Tibial artery (tissue), 4 donors: ENCODE measurements around the gene GNG7.
"Not testable (repeated sequence)": the region's sequence is repeated elsewhere in the genome, so short reads cannot be mapped to it uniquely, and the experiment has no call there.

ENCODE experiments used
- DNase-seq, 2 donors: peaks; one replicate each; pipeline ENCODE4 v3.0.0-alpha.2; 2019
- H3K27ac ChIP-seq, 2 donors: fragments of 200-600 bp; sonication (generic) in 1 of 2; 1 replicate in 1 of 2; 2 replicates in 1 of 2; pipeline ENCODE4 v1.5.1; 2018 to 2019; ENCODE audit warnings: mild to moderate bottlenecking in 1 of 2
- H3K27me3 ChIP-seq, 2 donors: fragments of 200-600 bp; sonication (generic) in 1 of 2; one replicate each; pipeline versions ENCODE4 v1.5.1 to v1.6.0; 2016 to 2019
- H3K36me3 ChIP-seq, 3 donors: fragments of 200-600 bp; sonication (generic) in 2 of 3; one replicate each; pipeline ENCODE4 v1.5.1; 2016 to 2019; ENCODE audit warnings: mild to moderate bottlenecking in 2 of 3
- H3K4me1 ChIP-seq, 4 donors: fragments of 200-600 bp; sonication (generic) in 2 of 4; 1 replicate in 3 of 4; 2 replicates in 1 of 4; pipeline ENCODE4 v1.5.1; 2016 to 2019
- H3K4me3 ChIP-seq, 2 donors: fragments of 200-600 bp; sonication (generic) in 1 of 2; 1 replicate in 1 of 2; 2 replicates in 1 of 2; pipeline ENCODE4 v1.5.1; 2018 to 2019; ENCODE audit warnings: mild to moderate bottlenecking in 2 of 2
- H3K9me3 ChIP-seq, 3 donors: fragments of 200-600 bp; sonication (generic) in 1 of 3; one replicate each; pipeline ENCODE4 v1.5.1; 2016 to 2019
- intact Hi-C: fragments of 100-400 bp; cut with DNase I; formaldehyde crosslinking; loops from one replicate; pipeline ENCODE4 v1.15.0; 2023; ENCODE audit warnings: low total_unique reads
- TF ChIP-seq, protein P1 (sequence below), 2 experiments: fragments of 200-600 bp in 1 of 2; fragments of 450-650 bp in 1 of 2; IDR thresholded peaks; one replicate each; pipeline ENCODE4 v1.5.1; 2017 to 2019; ENCODE audit warnings: antibody characterized with exemption in 2 of 2, mild to moderate bottlenecking in 1 of 2, moderate library complexity in 1 of 2

Gene GNG7

DNA sequence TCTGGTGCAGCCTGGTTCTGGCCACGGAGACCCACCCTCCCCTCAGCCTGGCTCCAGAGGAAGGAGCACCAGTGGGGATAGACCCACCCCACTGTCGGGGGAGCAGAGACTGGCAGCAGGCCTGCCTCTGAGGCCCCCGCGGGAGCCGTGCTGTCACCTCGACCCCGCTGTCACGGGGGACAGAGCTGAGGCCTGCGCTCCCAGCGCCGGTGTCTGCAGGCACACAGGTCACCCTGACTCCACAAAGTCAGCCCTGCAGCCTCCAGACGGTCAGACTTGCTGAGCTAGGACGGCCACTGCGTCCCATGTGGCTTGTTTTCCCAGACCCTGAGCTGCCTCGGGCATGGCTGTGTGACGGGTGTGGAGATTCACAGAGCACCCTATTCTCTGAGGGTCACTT, 32.3 kb downstream of the GNG7 start:
- Histone ChIP-seq H3K27me3 (peaks cover 0 to 30% of the 10 kb centered on the region in 2 donors), H3K4me3 (no peak overlapping the region), H3K4me1 (peaks cover 0 to 6% (median under 1%) of the 10 kb centered on the region in 4 donors), H3K27ac (no peak overlapping the region), H3K9me3 (no peaks in the 10 kb centered on the region), H3K36me3 (no peaks in the 10 kb centered on the region)
- TF ChIP-seq, protein P1, sequence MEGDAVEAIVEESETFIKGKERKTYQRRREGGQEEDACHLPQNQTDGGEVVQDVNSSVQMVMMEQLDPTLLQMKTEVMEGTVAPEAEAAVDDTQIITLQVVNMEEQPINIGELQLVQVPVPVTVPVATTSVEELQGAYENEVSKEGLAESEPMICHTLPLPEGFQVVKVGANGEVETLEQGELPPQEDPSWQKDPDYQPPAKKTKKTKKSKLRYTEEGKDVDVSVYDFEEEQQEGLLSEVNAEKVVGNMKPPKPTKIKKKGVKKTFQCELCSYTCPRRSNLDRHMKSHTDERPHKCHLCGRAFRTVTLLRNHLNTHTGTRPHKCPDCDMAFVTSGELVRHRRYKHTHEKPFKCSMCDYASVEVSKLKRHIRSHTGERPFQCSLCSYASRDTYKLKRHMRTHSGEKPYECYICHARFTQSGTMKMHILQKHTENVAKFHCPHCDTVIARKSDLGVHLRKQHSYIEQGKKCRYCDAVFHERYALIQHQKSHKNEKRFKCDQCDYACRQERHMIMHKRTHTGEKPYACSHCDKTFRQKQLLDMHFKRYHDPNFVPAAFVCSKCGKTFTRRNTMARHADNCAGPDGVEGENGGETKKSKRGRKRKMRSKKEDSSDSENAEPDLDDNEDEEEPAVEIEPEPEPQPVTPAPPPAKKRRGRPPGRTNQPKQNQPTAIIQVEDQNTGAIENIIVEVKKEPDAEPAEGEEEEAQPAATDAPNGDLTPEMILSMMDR (IDR thresholded peaks at IDR 0.05): no peak
- no peak for DNase-seq
- intact Hi-C loops: no loop called here

DNA sequence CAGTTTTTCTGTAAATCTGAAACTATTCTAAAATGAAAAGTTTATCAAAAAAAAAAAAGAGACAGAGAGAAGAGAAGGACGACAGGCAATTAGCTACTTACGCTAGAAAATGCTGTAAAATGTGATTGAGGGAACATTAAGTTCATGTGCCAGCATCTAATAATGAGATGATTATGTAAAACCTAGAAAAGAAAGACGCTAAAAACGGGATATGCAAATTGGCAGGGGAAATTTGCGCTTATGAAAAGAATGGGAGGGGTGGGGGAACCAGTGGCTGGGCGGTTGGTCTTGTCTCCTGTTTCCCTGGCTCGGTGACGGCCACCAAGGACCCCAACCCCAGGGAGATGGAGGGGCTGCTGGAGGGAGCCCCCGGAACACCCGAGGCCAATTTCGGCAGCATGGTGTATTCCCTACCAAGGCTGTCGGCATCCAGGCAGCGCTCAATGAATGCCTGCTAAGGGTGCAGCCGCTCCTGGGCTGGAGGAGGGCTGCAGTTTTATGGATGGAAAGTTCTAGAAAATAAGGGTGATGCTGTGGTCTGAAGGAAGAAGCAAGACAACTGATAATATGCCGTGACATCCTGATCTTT, 34.2 kb downstream of the GNG7 start:
- Histone ChIP-seq H3K36me3 (no peaks in the 10 kb centered on the region), H3K4me1 (no peaks in the 10 kb centered on the region), H3K9me3 (no peaks in the 10 kb centered on the region), H3K27ac (no peak overlapping the region), H3K4me3 (no peak overlapping the region), H3K27me3 (peaks cover 0 to 29% of the 10 kb centered on the region in 2 donors)
- intact Hi-C loops: no loop called here
- TF ChIP-seq, protein P1 (IDR thresholded peaks at IDR 0.05): no peak
- DNase-seq: no peak

- H3K9me3 ChIP-seq, DNase-seq, H3K36me3 ChIP-seq, H3K4me1 ChIP-seq, H3K4me3 ChIP-seq, intact Hi-C loops, H3K27ac ChIP-seq: not testable (repeated sequence)
- H3K27me3 ChIP-seq: peaks cover 0 to 21% of the 10 kb centered on the region in 2 donors
Observed at GRCh38 chr19:2667349-2667748, 35.1 kb downstream of the GNG7 start.

DNA sequence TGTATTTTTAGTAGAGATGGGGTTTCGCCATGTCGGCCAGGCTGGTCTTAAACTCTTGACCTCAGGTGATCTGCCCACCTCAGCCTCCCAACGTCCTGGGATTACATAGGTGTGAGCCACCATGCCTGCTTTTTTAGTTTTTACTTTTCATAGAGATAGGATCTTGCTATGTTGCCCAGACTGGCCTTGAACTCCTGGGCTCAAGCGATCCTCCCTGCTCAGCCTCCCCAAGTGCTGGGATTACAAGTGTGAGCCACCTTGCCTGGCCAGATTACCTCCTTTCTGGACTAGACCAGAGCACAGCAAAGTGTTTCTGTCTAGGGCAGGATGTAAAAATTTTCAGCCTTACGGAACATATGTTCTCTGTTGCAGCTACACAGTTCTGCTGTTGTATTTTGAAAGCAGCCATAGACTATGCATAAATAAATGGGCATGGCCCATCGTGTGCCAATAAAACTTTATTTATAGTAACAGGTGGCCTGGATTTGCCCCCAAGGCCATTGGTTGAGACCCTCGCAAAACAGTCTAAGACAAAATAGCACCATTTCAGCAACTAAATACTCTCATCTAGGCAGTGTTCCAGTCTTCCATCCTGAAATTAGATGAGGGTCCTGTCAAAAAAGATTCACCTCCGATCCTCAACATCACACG, 36.0 kb downstream of the GNG7 start:
- intact Hi-C loops: no loop called here
- Histone ChIP-seq H3K36me3 (no peaks in the 10 kb centered on the region), H3K27ac (no peak overlapping the region), H3K4me1 (no peaks in the 10 kb centered on the region), H3K9me3 (no peaks in the 10 kb centered on the region), H3K27me3 (peaks cover 0 to 21% of the 10 kb centered on the region in 2 donors), H3K4me3 (no peak overlapping the region)
- TF ChIP-seq, protein P1 (IDR thresholded peaks at IDR 0.05): no peak
- no peak for DNase-seq

DNA sequence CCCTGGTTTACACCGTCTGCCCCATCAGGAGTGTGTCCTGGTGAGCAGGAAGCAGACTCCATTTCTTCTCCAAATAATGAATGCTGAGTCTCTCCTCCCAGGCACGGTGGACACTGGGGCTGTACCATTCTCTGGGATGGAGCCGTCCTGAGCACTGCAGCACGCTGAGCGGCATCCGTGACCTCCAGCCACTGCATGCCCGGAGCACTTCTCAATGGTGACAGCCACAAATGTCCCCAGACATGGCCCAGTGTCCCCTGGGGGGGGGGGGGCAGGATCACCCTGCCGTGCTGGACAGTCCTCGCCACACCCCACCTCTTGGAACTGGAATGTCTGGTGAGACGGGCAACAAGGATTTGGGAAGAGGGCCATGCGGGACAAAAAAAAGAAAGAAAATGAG, 37.4 kb downstream of the GNG7 start:
- H3K9me3 ChIP-seq: no peaks in the 10 kb centered on the region
- no peak for DNase-seq
- H3K27me3 ChIP-seq: peaks cover 0 to 10% of the 10 kb centered on the region in 2 donors
- no peaks in the 10 kb centered on the region for H3K4me1 ChIP-seq
- H3K4me3 ChIP-seq: no peak overlapping the region
- H3K36me3 ChIP-seq: no peaks in the 10 kb centered on the region
- H3K27ac ChIP-seq: no peak overlapping the region
- TF ChIP-seq, protein P1 (IDR thresholded peaks at IDR 0.05): no peak
- intact Hi-C loops: no loop called here

DNA sequence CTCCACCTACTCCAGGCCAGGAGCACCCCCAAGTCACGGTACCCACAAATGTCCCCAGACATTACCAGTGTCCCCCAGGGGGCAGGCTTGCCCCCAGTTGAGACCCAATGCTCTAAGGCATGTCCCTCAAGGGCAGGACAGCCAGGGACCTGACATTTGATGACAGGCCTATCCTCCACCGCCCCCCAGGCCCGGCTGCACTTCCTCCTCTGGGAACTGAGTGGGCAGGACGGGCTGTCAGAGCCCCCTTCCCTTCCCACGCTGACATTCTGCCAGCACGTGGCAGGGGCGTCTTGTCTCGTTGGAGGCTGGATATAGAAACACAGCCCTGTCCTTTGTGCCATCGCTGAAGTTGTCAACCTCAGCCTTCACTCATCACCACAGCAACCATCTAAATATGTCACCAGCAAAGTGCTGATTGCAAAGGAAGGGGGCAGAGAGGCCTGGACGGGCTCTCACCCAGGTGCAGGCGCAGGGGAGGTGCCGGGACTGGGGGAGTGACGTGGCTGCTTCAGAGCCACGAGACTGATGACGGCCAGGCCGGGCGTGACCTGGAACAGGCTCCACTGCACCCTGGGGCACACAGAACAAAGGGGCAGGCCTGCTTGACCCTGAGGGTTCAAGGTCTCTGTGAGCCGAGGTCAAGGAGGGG, 38.4 kb downstream of the GNG7 start:
- no peak for DNase-seq
- Histone ChIP-seq H3K9me3 (no peaks in the 10 kb centered on the region), H3K27ac (no peak overlapping the region), H3K36me3 (no peaks in the 10 kb centered on the region), H3K27me3 (peaks cover 0 to 8% of the 10 kb centered on the region in 2 donors), H3K4me3 (no peak overlapping the region), H3K4me1 (no peaks in the 10 kb centered on the region)
- TF ChIP-seq, protein P1 (IDR thresholded peaks at IDR 0.05): no peak
- intact Hi-C loops: no loop called here
